ENCODE measurements around the gene POLR2I.
"Not testable (repeated sequence)": the region's sequence is repeated elsewhere in the genome, so short reads cannot be mapped to it uniquely, and the experiment has no call there.

Gene POLR2I

DNA sequence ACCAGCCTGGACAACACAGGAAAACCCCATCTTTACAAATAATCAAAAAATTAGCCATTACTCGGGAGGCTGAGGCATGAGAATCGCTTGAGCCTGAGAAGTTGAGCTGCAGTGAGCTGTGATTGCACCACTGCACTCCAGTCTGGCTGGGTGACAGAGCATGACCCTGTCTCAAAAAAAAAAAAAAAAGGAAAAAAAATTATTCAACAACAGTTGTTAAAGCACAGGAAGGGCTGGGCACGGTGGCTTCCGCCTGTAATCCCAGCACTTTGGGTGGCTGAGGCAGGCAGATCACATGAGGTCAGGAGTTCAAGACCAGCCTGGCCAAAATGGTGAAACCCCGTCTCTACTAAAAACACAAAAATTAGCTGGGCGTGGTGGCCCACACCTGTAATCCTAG, 16.5 kb upstream of the POLR2I start:
- not testable (repeated sequence) for DNase-seq

DNA sequence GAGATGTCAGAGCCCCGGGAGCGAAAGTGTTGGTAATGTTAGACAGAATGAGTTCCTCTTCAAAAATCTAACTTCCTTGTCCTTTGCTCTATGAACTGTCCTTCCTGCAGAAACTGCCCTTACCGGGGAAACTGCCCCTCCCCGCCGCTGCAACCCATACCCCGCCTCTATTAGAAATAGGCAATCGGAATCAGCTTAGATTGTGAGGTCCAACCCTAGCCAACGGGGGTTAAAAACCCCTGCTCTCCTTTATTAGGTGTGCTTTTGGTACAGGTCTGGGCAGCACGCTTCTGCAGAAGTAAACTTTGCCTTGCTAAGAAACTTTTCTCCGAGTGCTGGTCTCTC, 13.7 kb upstream of the POLR2I start:
- no peak for DNase-seq

- no peak for DNase-seq
Measured at GRCh38 chr19:36125557-36125956, 10.9 kb upstream of the POLR2I start.

GRCh38 chr19:36121486-36122124, 6.9 kb upstream of the POLR2I start:
- no peak for DNase-seq

GRCh38 chr19:36120984-36121358, 6.3 kb upstream of the POLR2I start:
- DNase-seq, result no peak

DNA sequence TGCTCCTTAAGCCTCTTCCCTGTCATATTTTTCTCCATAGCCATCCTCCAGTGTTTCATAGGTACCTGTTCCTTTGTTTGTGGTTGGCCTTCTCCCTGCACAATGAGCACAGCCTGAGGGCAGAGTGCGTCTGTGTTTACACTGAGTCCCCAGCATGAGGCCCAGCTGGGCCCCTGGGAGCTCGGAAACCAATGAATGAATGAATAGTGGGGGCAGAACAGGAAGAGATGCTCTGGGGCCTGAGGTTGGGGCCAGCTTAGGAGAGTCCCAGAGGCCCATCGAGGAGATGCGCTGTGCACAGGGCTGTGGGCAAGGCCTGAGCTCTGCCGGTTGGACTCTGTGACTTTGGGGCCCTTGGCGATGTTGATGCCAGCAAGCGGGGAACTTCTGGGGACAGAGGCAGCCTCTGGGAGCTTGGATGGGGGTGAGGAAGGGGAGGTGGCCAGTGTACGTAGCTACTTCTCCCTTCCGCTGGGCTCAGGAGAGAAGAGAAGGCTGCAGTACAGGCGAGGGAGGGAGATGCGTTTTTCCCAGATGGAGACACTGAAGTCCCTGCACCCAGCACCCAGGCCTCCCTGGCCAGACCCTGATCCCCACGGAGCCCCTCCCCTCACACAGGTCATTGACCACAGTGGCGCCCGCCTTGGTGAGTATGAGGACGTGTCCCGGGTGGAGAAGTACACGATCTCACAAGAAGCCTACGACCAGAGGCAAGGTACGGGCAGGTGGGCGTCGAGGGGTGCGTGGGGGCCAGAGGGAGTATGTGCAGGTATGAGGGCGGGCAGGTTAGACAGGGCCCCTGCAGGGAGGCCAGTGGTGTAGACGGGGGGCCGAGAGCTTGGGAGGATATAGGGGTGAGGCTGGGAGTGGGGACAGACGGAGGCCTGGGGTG, 5.7 kb upstream of the POLR2I start:
- no peak for DNase-seq

- no peak for DNase-seq
Measured at GRCh38 chr19:36116344-36116637, 1.6 kb upstream of the POLR2I start.

DNA sequence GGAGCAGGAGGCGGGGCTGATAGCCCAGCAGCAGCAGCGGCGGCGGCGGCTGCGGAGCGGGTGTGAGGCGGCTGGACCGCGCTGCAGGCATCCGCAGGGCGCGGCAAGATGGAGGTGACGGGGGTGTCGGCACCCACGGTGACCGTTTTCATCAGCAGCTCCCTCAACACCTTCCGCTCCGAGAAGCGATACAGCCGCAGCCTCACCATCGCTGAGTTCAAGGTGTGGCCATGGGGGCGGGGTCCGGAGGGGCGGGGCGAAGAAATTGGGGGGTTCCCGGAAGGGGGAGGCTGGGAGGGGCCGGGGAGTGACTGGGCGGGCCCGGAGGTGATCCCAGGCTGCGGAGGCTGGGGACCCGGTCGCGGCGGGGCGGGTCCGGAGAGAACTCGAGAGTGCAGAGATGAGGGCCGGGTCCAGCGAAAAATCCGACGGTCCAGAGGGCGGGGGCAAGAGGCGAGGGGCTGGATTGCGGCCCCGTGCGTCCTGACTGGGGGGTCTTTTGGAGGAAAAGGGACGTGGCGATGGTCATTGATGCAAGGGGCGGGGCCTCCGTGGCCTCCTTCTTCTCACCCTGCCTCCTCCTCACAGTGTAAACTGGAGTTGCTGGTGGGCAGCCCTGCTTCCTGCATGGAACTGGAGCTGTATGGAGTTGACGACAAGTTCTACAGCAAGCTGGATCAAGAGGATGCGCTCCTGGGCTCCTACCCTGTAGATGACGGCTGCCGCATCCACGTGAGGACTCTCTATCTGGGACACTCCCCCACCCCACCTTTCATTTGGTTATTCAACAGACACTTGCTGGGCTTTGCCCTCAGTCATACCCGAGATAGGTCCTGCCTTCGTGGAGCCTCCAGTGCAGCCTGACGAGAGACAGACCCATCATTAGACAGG, 1.0 kb upstream of the POLR2I start, which contains the start of gene TBCB:
TBCB (plus strand) TSS at position 16 of the 891 bp plus-strand sequence; CDS start at position 109, 93 bp downstream.
- DNase-seq, result no peak

DNA sequence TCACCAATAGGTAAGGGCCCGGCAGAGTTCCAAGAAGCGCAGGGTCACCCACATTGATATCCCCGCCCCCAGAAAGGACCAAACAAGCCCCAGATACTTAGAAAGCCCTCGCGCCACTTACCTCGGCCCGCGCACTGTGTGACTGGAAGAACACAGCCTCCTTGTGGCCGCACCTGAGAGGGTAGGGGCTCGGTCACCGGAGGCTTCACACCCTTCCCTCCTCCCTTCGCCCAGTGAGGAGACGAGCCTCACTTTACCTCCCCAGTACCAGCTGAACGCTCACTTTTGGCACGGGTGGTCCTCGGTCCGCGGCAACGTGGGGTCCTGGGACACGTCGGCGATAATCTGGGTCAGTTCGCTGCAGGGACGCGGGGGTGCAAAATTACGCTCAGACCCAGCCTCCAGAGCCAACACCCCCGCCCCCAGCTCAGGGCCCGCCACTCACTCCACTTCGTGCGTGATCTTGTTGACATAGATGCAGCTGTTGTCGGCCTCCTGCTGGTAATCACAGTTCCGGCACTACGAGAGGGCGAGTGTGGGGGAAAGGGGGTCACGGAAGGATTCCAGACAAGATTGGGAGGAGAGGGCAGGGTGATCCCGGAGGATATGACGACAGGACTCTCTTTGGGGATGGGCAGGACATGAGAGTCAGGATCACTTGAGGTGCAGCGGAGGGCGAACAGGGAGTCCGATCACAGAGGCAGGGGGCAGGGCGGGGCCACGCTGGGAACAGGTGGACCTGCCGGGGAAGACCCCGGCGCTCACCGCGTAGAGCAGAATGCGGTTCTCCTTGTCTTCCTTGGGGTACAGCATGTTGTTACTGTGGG, 568 bp downstream of the POLR2I start:
- DNase-seq, result no peak

DNA sequence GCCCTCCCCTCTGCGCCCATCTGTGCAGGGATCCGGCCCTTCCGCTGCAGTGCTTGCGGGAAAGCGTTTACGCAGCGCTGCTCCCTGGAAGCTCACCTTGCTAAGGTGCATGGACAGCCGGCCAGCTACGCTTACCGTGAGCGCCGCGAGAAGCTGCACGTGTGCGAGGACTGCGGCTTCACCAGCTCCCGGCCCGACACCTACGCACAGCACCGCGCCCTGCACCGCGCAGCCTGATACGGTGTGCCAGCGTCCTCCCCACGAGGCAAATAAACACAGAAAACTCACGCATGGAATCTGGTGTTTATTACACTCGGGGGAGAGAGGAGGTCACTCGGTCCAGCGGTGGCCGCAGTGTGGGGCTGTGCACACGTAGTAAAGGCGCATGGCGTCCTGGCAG, 1.2 kb downstream of the POLR2I start:
- no peak for DNase-seq

- no peak for DNase-seq
Measured at GRCh38 chr19:36112678-36113077, 2.0 kb downstream of the POLR2I start.

- no peak for DNase-seq
Measured at GRCh38 chr19:36111200-36111539, 3.5 kb downstream of the POLR2I start.

DNA sequence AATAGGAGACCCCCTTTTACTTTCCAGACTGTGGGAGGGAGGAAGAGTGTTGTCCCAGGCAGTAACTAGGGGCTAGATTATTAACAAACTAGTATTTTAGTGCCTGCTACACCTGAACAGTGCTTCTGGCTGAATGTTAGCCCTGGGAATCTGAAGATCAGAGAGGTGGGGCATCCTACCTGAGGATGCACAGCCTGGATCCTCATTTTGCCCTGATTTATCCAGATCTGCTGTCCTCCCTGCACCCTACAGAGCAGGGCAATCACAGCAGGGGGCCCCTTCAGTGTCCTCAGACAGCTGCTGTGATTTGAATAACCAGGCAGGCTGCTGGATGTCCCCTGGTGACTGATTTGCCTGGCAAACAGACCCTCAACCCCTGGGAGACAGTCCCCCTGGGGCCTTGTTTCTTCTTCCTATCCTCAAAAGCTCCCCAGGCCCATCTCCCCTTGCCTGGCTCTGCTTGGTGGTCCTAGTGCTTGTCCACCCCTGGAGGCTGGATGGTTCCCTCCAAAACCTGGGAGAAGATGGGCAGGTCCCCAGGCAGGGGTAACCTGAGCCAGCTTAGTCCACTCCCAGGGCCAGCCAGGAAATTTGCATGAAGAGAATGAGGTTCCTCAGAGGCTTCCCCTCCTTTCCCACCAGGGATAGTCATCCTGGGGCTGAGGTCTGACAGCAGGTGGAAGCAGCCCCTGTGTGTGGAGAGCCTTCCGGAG, 4.0 kb downstream of the POLR2I start, which contains the start of gene OVOL3:
OVOL3 (plus strand) TSS at position 657 of the 713 bp plus-strand sequence. CDS start 60 bp downstream, outside the sequence.
- DNase-seq, result no peak

- DNase-seq, result no peak
Measured at GRCh38 chr19:36108684-36109083, 6.0 kb downstream of the POLR2I start.

DNA sequence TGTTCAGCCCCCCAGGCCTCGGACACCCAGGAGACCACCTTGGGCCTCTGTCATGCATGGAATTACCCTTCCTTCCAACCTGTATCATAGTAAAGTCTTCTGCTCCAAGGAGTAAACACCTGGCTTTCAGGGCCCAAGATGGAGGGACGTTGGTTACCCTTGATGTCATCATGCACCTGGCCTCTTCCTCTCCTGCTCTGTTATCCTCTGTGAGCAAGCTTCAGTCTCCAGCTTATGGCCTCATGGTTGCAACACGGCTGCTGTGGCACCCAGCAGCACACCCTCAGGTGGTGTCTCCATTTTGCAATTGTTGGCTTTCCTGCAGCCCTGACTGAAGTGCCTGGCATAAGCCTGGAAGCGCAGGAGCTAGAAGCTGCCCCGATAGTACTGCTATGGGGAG, 7.7 kb downstream of the POLR2I start:
- DNase-seq, result no peak

DNA sequence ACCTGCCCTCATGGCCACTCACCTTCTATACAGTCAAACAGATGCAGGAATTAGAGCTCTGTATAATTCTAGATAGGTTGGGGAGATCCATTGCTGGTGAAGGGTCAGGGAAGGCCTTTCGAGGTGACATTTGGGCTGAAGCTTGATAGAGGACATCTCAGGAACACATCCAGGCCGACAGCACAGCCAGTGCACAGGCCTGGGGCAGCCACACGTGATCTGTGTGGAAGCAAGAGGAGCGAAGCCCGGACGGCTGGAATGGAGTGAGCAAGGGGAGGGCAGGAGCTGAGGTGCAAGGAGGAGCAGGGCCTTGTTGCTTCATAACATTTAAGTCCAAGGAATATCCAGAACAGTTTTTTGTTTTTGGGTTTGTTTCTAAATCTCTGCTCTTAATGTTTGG, 8.2 kb downstream of the POLR2I start:
- no peak for DNase-seq

GRCh38 chr19:36103842-36104552, 10.7 kb downstream of the POLR2I start:
- DNase-seq, result no peak

DNA sequence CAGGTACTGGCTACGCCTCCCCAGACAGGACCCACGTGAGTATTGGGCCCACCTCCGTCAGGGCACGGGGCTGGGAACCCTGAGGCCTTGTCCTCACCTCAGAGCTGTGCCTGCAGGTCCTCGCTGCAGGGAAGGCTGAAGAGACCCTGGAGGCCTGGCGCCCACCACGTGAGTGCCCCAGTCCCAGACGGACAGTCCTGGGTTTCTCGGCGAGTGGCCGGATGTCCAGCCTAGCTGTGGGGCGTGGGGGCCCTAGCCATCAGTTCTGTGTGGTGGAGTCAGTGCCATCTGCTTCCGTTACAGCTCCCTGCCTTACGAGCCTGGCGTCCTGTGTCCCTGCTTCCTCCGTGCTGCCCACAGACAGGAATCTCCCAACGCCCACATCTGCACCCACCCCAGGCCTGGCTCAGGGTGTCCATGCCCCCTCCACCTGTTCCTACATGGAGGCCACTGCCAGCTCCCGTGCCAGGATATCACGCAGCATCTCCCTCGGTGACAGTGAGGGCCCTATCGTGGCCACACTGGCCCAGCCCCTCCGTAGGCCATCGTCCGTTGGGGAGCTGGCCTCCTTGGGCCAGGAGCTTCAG, 11.5 kb downstream of the POLR2I start:
- no peak for DNase-seq

- DNase-seq, result no peak
Measured at GRCh38 chr19:36101550-36102327, 12.9 kb downstream of the POLR2I start.

DNA sequence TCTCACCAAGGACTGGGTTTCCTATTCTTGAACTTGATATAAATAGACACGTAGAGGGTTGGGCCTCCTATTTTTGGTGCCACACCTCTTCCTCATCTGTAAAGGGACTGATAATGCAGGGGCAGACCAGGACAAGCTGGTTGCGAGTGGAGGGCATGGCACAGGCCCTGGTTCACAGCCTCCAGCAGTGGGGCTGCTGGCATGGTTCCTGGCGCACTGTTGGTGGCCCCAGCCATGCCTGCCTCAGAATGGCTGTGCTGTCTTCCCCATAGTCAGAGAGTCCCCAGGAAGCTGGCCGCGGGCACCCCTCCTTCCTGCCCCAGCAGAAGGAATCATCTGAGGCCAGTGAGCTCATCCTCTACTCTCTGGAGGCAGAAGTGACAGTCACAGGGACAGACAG, 14.2 kb downstream of the POLR2I start:
- DNase-seq, result no peak

Measured in NCI-H2029 treated with DMSO at 0.1 percent for 48 hours (cell line).